A549 treated with Mapracorat at 1 μM for 4 hours (cell line): ENCODE measurements around the gene FLRT2. TPM values are rescaled to one million over a fixed set of nuclear protein-coding genes. Genes with fewer than 3 reads are reported as not detected.

Source experiments
- total RNA-seq: library from RNA; stranded (reverse); fragments of 200-300 nt; extraction: Qiagen RNA extraction; gene quantifications from 5 replicates; pipeline ENCODE4 v1.2.3, GENCODE V29; 2022

The FLRT2 gene
- total RNA-seq = 2.7 to 3.4 TPM (median 3.1 TPM) in 5 replicates

GRCh38 chr14:85529803-85530574 is at the start of gene FLRT2:
FLRT2 (plus strand) TSS chr14:85530144; CDS start chr14:85621515, 91,371 bp downstream.

